GM18520 (cell line): ENCODE measurements around the gene MON2.
A peak's percentile ranks its signal among the peaks of the same experiment; 100 is the strongest.

ENCODE experiments used
- ATAC-seq: cut with Tn5 transposase; IDR thresholded peaks from one replicate; pipeline ENCODE4 v1.9.1; 2021; ENCODE audit not compliant: unreplicated experiment

MON2 gene

GRCh38 chr12:62605981-62606380 is 139.4 kb downstream of the MON2 start:
- ATAC-seq, result no peak

GRCh38 chr12:62606654-62607053 is 140.0 kb downstream of the MON2 start:
- ATAC-seq, result no peak

- ATAC-seq, result no peak
Observed at GRCh38 chr12:62613081-62613480, 146.5 kb downstream of the MON2 start.

- ATAC-seq, result no peak
Observed at GRCh38 chr12:62618319-62618718, 151.7 kb downstream of the MON2 start.

GRCh38 chr12:62618930-62619329 is 152.3 kb downstream of the MON2 start:
- ATAC-seq, result no peak

- ATAC-seq, result no peak
Observed at GRCh38 chr12:62621101-62621638, 154.5 kb downstream of the MON2 start.

- ATAC-seq, result no peak
Observed at GRCh38 chr12:62622177-62622576, 155.6 kb downstream of the MON2 start.

GRCh38 chr12:62625228-62625627 is 158.6 kb downstream of the MON2 start:
- ATAC-seq, result no peak

GRCh38 chr12:62627181-62627580 is 160.6 kb downstream of the MON2 start:
- no peak for ATAC-seq

GRCh38 chr12:62629413-62629812 is 162.8 kb downstream of the MON2 start:
- no peak for ATAC-seq

- no peak for ATAC-seq
Observed at GRCh38 chr12:62629971-62630739, 163.5 kb downstream of the MON2 start.

GRCh38 chr12:62631471-62632410 is 165.1 kb downstream of the MON2 start:
- no peak for ATAC-seq

- no peak for ATAC-seq
Observed at GRCh38 chr12:62632411-62632918, 165.8 kb downstream of the MON2 start.

GRCh38 chr12:62635649-62636048 is 169.0 kb downstream of the MON2 start:
- no peak for ATAC-seq

- ATAC-seq, result no peak
Observed at GRCh38 chr12:62637679-62638078, 171.1 kb downstream of the MON2 start.

- ATAC-seq, result peak; percentile 96
Observed at GRCh38 chr12:62640910-62641448, 174.4 kb downstream of the MON2 start.

GRCh38 chr12:62642486-62642885 is 175.9 kb downstream of the MON2 start:
- no peak for ATAC-seq

- no peak for ATAC-seq
Observed at GRCh38 chr12:62643486-62643885, 176.9 kb downstream of the MON2 start.

GRCh38 chr12:62646566-62646965 is 179.9 kb downstream of the MON2 start:
- ATAC-seq, result no peak

- ATAC-seq, result no peak
Observed at GRCh38 chr12:62647586-62647985, 181.0 kb downstream of the MON2 start.

GRCh38 chr12:62649412-62650138 is 182.9 kb downstream of the MON2 start:
- ATAC-seq, result no peak
